Amniotic stem cell (primary cell): ENCODE results near the gene FOXD4L5.
"Not testable (repeated sequence)": the region's sequence is repeated elsewhere in the genome, so short reads cannot be mapped to it uniquely, and the experiment has no call there.

ENCODE experiments used
- DNase-seq: peaks from one replicate; lab custom pipeline; 2025; lab: John Stamatoyannopoulos, UW

FOXD4L5 gene

GRCh38 chr9:65285109-65285508, at the start of gene FOXD4L5:
Gene FOXD4L5 (minus strand): TSS chr9:65285209. CDS start chr9:65284377, 832 bp downstream.
- not testable (repeated sequence) for DNase-seq

- DNase-seq = not testable (repeated sequence)
Measured at GRCh38 chr9:65283943-65284342, 1.1 kb downstream of the FOXD4L5 start.

GRCh38 chr9:65282976-65283375, 2.0 kb downstream of the FOXD4L5 start:
- DNase-seq = not testable (repeated sequence)
